Measurements from ENCODE around the gene PTH2. TPM values are rescaled to one million over a fixed set of nuclear protein-coding genes. Genes with fewer than 3 reads are reported as not detected.

The PTH2 gene
- total and polyA plus RNA-seq, 2 donors (not counting 3 experiments of a cell fraction or from before 2014, with no cell fraction given), result not detected

GRCh38 chr19:49432141-49433073 is 9.2 kb upstream of the PTH2 start:
- Histone ChIP-seq H3K9ac (replicated peaks; ENCODE audit: extremely low read depth, insufficient read depth, low read length) (no peak overlapping the region), H3K4me3 (replicated peaks in 1 of 3; ENCODE audit: insufficient read depth in 1 of 3, low read depth in 1 of 3, low read length in 3 of 3) (no peak overlapping the region), H3K9me3 (replicated peaks; ENCODE audit: control insufficient read depth, insufficient read depth, low read length) (no peaks in the 10 kb centered on the region), H4K20me1 (replicated peaks; ENCODE audit: control insufficient read depth, extremely low read depth, insufficient read depth, low read length) (no peaks in the 10 kb centered on the region), H2AFZ (ENCODE audit: low read depth, low read length) (no peak overlapping the region), H3K36me3 (ENCODE audit: control insufficient read depth in 2 of 2, extremely low read depth in 1 of 2, insufficient read depth in 2 of 2, low read length in 2 of 2) (no peaks in the 10 kb centered on the region), H3K27me3 (ENCODE audit: control insufficient read depth in 2 of 2, insufficient read depth in 2 of 2, low read length in 2 of 2) (peaks cover 71 to 74% of the 10 kb centered on the region in 2 experiments), H3K4me1 (ENCODE audit: control insufficient read depth, extremely low read depth, insufficient read depth, low read length) (peaks cover 3% of the 10 kb centered on the region), H3K27ac (ENCODE audit: insufficient read depth, low read depth, low read length) (no peak overlapping the region), H3K4me2 (ENCODE audit: insufficient read depth, low read length) (no peak overlapping the region), H3K9me1 (replicated peaks; ENCODE audit: control insufficient read depth, extremely low read depth, insufficient read depth, low read length) (no peaks in the 10 kb centered on the region), H3K79me2 (ENCODE audit: control insufficient read depth, insufficient read depth, low read length) (no peaks in the 10 kb centered on the region)
- CTCF ChIA-PET, result no interaction called here
- FAIRE-seq (no peak), DNase-seq (ENCODE audit: low read depth, low spot score) (no peak)
- POLR2A ChIA-PET, result no interaction called here
- intact Hi-C loops (cut with micrococcal nuclease) (no loop called here), dilution Hi-C loops (cut with MboI; ENCODE audit: extremely low pct_ligation_motif_present, low sequenced_read_pairs) (no loop called here)
- BruUV-seq (replicated peaks), result no TSS peak
- TF ChIP-seq CTCF (IDR thresholded peaks at IDR 0.05; ENCODE audit: extremely low read depth in 1 of 2, insufficient read depth in 1 of 2, low read depth in 1 of 2, low read length in 2 of 2) (no peak), EZH2 (IDR thresholded peaks at IDR 0.05; ENCODE audit: borderline replicate concordance, low read depth, low read length, severe bottlenecking) (peak; percentile 82)

GRCh38 chr19:49431330-49431749 is 8.1 kb upstream of the PTH2 start:
- Histone ChIP-seq H2AFZ (ENCODE audit: low read depth, low read length) (no peak overlapping the region), H3K4me2 (ENCODE audit: insufficient read depth, low read length) (no peak overlapping the region), H3K79me2 (ENCODE audit: control insufficient read depth, insufficient read depth, low read length) (no peaks in the 10 kb centered on the region), H3K9me1 (replicated peaks; ENCODE audit: control insufficient read depth, extremely low read depth, insufficient read depth, low read length) (no peaks in the 10 kb centered on the region), H3K4me1 (ENCODE audit: control insufficient read depth, extremely low read depth, insufficient read depth, low read length) (peaks cover under 1% of the 10 kb centered on the region), H3K9ac (replicated peaks; ENCODE audit: extremely low read depth, insufficient read depth, low read length) (no peak overlapping the region), H4K20me1 (replicated peaks; ENCODE audit: control insufficient read depth, extremely low read depth, insufficient read depth, low read length) (no peaks in the 10 kb centered on the region), H3K36me3 (ENCODE audit: control insufficient read depth in 2 of 2, extremely low read depth in 1 of 2, insufficient read depth in 2 of 2, low read length in 2 of 2) (no peaks in the 10 kb centered on the region), H3K4me3 (replicated peaks in 1 of 3; ENCODE audit: insufficient read depth in 1 of 3, low read depth in 1 of 3, low read length in 3 of 3) (no peak overlapping the region), H3K9me3 (replicated peaks; ENCODE audit: control insufficient read depth, insufficient read depth, low read length) (no peaks in the 10 kb centered on the region), H3K27me3 (ENCODE audit: control insufficient read depth in 2 of 2, insufficient read depth in 2 of 2, low read length in 2 of 2) (peaks cover 71 to 77% of the 10 kb centered on the region in 2 experiments), H3K27ac (ENCODE audit: insufficient read depth, low read depth, low read length) (no peak overlapping the region)
- CTCF ChIA-PET, result no interaction called here
- DNase-seq (ENCODE audit: low read depth, low spot score) (no peak), FAIRE-seq (no peak)
- TF ChIP-seq MAX (IDR thresholded peaks at IDR 0.05; ENCODE audit: insufficient read depth, insufficient read length) (no peak), JUN (IDR thresholded peaks at IDR 0.05; ENCODE audit: borderline replicate concordance, insufficient read depth, insufficient read length, low read depth) (no peak), POLR2AphosphoS5 (IDR thresholded peaks at IDR 0.05; ENCODE audit: insufficient read depth, low read depth, low read length) (no peak), MYC (IDR thresholded peaks at IDR 0.05; ENCODE audit: low read depth, low read length) (no peak), EZH2 (IDR thresholded peaks at IDR 0.05; ENCODE audit: borderline replicate concordance, low read depth, low read length, severe bottlenecking) (no peak), CTCF (IDR thresholded peaks at IDR 0.05; ENCODE audit: extremely low read depth in 1 of 2, insufficient read depth in 1 of 2, low read depth in 1 of 2, low read length in 2 of 2) (no peak), FOS (IDR thresholded peaks at IDR 0.05; ENCODE audit: borderline replicate concordance, insufficient read depth, low read length) (no peak), GATA2 (IDR thresholded peaks at IDR 0.05; ENCODE audit: insufficient read depth, insufficient read length, low read depth, low read length) (no peak)
- POLR2A ChIA-PET, result no interaction called here
- no TSS peak for BruUV-seq (replicated peaks)
- intact Hi-C loops (cut with micrococcal nuclease) (no loop called here), dilution Hi-C loops (cut with MboI; ENCODE audit: extremely low pct_ligation_motif_present, low sequenced_read_pairs) (no loop called here)
